GM18526 (cell line): ENCODE measurements around the gene TRMU.

Experiments
- POLR2A ChIP-seq: IDR thresholded peaks from 3 replicates; pipeline ENCODE4 v1.6.1; 2011; ENCODE audit not compliant: insufficient read length; ENCODE audit errors: extremely low read depth

TRMU gene

GRCh38 chr22:46355369-46355995 is 20.0 kb downstream of the TRMU start:
- TF ChIP-seq POLR2A = no peak

- no peak for TF ChIP-seq POLR2A
These were observed 20.5 kb downstream of the TRMU start for GRCh38 chr22:46355996-46356471.

- TF ChIP-seq POLR2A = no peak
These were observed 21.3 kb downstream of the TRMU start for GRCh38 chr22:46356496-46357480.

- TF ChIP-seq POLR2A = no peak
These were observed 22.4 kb downstream of the TRMU start for GRCh38 chr22:46357711-46358520.

- TF ChIP-seq POLR2A = no peak
These were observed 23.3 kb downstream of the TRMU start for GRCh38 chr22:46358766-46359165.

GRCh38 chr22:46359362-46359761 is 23.8 kb downstream of the TRMU start:
- TF ChIP-seq POLR2A = no peak

- TF ChIP-seq POLR2A = no peak
These were observed 24.6 kb downstream of the TRMU start for GRCh38 chr22:46360097-46360496.

GRCh38 chr22:46360891-46361290 is 25.4 kb downstream of the TRMU start:
- no peak for TF ChIP-seq POLR2A

GRCh38 chr22:46361826-46362202 is 26.3 kb downstream of the TRMU start:
- TF ChIP-seq POLR2A = no peak

- no peak for TF ChIP-seq POLR2A
These were observed 26.9 kb downstream of the TRMU start for GRCh38 chr22:46362203-46362933.

- TF ChIP-seq POLR2A = no peak
These were observed 27.5 kb downstream of the TRMU start for GRCh38 chr22:46362934-46363515.

- no peak for TF ChIP-seq POLR2A
These were observed 28.3 kb downstream of the TRMU start for GRCh38 chr22:46363611-46364321.

GRCh38 chr22:46364341-46365165 is 29.0 kb downstream of the TRMU start:
- no peak for TF ChIP-seq POLR2A

GRCh38 chr22:46365166-46365624 is 29.7 kb downstream of the TRMU start:
- no peak for TF ChIP-seq POLR2A
